MG63 (cell line): ENCODE data around the gene FOXQ1. TPM values are rescaled to one million over a fixed set of nuclear protein-coding genes. Genes with fewer than 3 reads are reported as not detected.

Experiments used
- DNase-seq: peaks from one replicate; pipeline ENCODE4 v3.0.0-alpha.2; 2020
- H3K27me3 ChIP-seq: fragments of 250-450 bp; sonication (Bioruptor Pico); 2 replicates; pipeline ENCODE4 v1.5.1; 2020; ENCODE audit warnings: mild to moderate bottlenecking, moderate library complexity
- H3K36me3 ChIP-seq: fragments of 250-450 bp; sonication (Bioruptor Pico); 2 replicates; pipeline ENCODE4 v1.5.1; 2020; ENCODE audit warnings: mild to moderate bottlenecking, moderate library complexity
- H3K4me3 ChIP-seq: fragments of 250-450 bp; sonication (Bioruptor Pico); 2 replicates; pipeline ENCODE4 v1.5.1; 2020; ENCODE audit warnings: mild to moderate bottlenecking, moderate library complexity
- H3K9me3 ChIP-seq: fragments of 250-450 bp; sonication (Bioruptor Pico); 2 replicates; pipeline ENCODE4 v1.5.1; 2020; ENCODE audit warnings: mild to moderate bottlenecking, moderate library complexity
- total RNA-seq: library from RNA; depleted of rRNA; stranded (reverse); fragments of >200 nt; shearing (Covaris generic); gene quantifications from 2 replicates; pipeline ENCODE4 v1.2.3, GENCODE V29; 2014; ENCODE audit warnings: low replicate concordance

FOXQ1 gene
- total RNA-seq, 1 experiment from 2014 or later, result 0.56 TPM

- no peak overlapping the region for H3K4me3 ChIP-seq
- H3K9me3 ChIP-seq, result no peaks in the 10 kb centered on the region
- H3K27me3 ChIP-seq, result no peaks in the 10 kb centered on the region
- no peak for DNase-seq
- no peaks in the 10 kb centered on the region for H3K36me3 ChIP-seq
These were observed 28.4 kb upstream of the FOXQ1 start for GRCh38 chr6:1283501-1283900.

DNA sequence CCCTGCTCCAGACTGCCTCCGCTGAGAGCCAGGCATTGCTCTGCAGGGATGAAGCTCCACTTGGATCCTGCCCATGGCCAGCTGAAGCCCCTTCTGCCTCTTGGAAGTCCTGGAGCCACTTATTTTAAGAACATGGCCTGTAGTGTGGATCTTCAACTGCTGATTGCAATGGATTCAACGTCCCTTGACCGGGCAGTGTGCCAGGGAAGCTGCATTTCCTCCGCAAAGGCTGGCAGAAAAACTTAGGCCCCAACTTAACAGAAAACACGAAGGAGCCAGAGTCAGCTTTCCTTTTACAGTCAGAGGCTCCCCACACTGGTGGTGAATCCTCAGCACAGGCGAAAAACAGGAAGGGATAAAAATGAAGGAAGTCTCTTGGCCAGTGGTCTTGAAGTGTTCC lies 26.3 kb upstream of the FOXQ1 start:
- H3K27me3 ChIP-seq, result no peaks in the 10 kb centered on the region
- no peak for DNase-seq
- H3K4me3 ChIP-seq, result no peak overlapping the region
- no peaks in the 10 kb centered on the region for H3K9me3 ChIP-seq
- no peaks in the 10 kb centered on the region for H3K36me3 ChIP-seq

- Histone ChIP-seq H3K9me3 (no peaks in the 10 kb centered on the region), H3K4me3 (no peak overlapping the region), H3K36me3 (no peaks in the 10 kb centered on the region), H3K27me3 (no peaks in the 10 kb centered on the region)
- DNase-seq, result peak; percentile 14
These were observed 25.9 kb upstream of the FOXQ1 start for GRCh38 chr6:1285956-1286355.

DNA sequence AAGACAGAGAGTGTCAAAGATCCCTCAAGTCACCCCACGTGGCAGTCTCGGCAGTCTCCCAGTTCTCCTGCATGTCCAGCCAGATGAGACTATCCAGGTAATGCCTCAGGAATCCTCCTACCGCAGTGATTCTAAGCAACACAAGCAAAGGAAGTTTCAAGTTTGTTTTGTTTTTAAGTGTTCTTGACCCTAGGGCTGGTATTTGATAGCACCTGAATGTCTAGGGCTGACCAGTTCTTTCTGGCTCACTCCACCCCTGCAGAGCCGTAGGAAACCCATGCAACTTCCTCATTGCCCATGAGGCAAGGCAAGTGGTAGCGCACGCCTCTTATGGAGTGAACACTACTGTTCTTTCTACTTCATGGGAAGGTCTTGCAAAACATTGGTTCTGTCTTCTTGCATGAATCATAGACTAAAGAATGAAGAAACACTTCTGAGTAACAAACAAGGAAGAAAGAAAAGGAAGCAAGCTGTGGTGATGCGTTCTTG lies 24.8 kb upstream of the FOXQ1 start:
- Histone ChIP-seq H3K9me3 (no peaks in the 10 kb centered on the region), H3K36me3 (no peaks in the 10 kb centered on the region), H3K27me3 (no peaks in the 10 kb centered on the region), H3K4me3 (no peak overlapping the region)
- no peak for DNase-seq

- no peak for DNase-seq
- no peaks in the 10 kb centered on the region for H3K27me3 ChIP-seq
- H3K36me3 ChIP-seq, result no peaks in the 10 kb centered on the region
- no peaks in the 10 kb centered on the region for H3K9me3 ChIP-seq
- H3K4me3 ChIP-seq, result no peak overlapping the region
These were observed 21.8 kb upstream of the FOXQ1 start for GRCh38 chr6:1290086-1290485.

GRCh38 chr6:1290805-1291204 lies 21.1 kb upstream of the FOXQ1 start:
- no peaks in the 10 kb centered on the region for H3K27me3 ChIP-seq
- no peak for DNase-seq
- H3K9me3 ChIP-seq, result no peaks in the 10 kb centered on the region
- no peaks in the 10 kb centered on the region for H3K36me3 ChIP-seq
- H3K4me3 ChIP-seq, result no peak overlapping the region

- Histone ChIP-seq H3K27me3 (no peaks in the 10 kb centered on the region), H3K36me3 (no peaks in the 10 kb centered on the region), H3K4me3 (no peak overlapping the region), H3K9me3 (no peaks in the 10 kb centered on the region)
- DNase-seq, result no peak
These were observed 20.5 kb upstream of the FOXQ1 start for GRCh38 chr6:1291381-1291780.

- no peaks in the 10 kb centered on the region for H3K27me3 ChIP-seq
- DNase-seq, result no peak
These were observed 16.5 kb upstream of the FOXQ1 start for GRCh38 chr6:1295420-1295819.

DNA sequence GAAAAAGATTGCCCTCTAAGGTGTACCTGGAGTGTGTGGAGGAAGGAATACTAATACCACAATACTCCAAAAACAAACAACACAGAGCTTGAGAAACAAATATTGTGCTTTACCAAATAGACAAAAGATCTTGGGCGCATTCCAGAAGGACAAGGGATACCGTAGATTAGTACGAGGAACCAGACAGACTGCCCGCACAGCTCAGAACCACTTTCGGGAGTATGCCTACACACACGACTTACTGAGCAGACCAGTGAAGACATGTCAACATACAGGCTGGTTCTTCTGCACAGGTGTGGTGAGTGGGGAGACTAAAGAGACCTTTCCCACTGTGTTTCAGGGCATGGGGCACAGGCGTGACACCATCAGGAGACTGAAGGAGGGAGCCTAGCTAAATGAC lies 15.8 kb upstream of the FOXQ1 start:
- Histone ChIP-seq H3K27me3 (no peaks in the 10 kb centered on the region), H3K9me3 (no peaks in the 10 kb centered on the region), H3K4me3 (no peak overlapping the region), H3K36me3 (no peaks in the 10 kb centered on the region)
- no peak for DNase-seq

More at GRCh38 chr6:1295420-1295819, 16.5 kb upstream of the FOXQ1 start:
- H3K36me3 ChIP-seq, result no peaks in the 10 kb centered on the region
- H3K9me3 ChIP-seq, result no peaks in the 10 kb centered on the region
- no peak overlapping the region for H3K4me3 ChIP-seq

GRCh38 chr6:1296542-1296941 lies 15.4 kb upstream of the FOXQ1 start:
- Histone ChIP-seq H3K36me3 (no peaks in the 10 kb centered on the region), H3K27me3 (no peaks in the 10 kb centered on the region), H3K4me3 (no peak overlapping the region), H3K9me3 (no peaks in the 10 kb centered on the region)
- DNase-seq, result no peak

DNA sequence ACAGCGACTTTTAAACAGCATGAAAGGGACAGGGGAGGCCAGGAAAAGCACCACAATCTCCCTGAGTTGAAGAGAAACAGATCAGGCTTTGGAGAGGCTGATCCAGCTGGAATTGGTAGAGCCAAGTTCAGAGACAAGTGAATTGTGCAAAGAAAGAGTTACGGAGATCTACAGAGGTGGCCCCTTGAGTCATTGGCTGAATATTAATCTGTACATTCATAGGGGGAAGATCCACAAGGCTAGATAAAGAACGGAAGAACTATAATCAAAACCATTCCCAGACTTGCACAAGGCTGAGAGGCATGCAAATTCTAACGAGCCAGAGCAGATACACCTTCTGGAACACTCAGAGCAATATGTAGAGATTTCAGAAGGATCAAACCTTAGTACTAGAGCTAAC lies 14.2 kb upstream of the FOXQ1 start:
- Histone ChIP-seq H3K36me3 (no peaks in the 10 kb centered on the region), H3K4me3 (no peak overlapping the region), H3K27me3 (no peaks in the 10 kb centered on the region), H3K9me3 (no peaks in the 10 kb centered on the region)
- no peak for DNase-seq

GRCh38 chr6:1298768-1299167 lies 13.1 kb upstream of the FOXQ1 start:
- no peaks in the 10 kb centered on the region for H3K36me3 ChIP-seq
- H3K4me3 ChIP-seq, result no peak overlapping the region
- H3K9me3 ChIP-seq, result no peaks in the 10 kb centered on the region
- H3K27me3 ChIP-seq, result no peaks in the 10 kb centered on the region
- DNase-seq, result no peak

DNA sequence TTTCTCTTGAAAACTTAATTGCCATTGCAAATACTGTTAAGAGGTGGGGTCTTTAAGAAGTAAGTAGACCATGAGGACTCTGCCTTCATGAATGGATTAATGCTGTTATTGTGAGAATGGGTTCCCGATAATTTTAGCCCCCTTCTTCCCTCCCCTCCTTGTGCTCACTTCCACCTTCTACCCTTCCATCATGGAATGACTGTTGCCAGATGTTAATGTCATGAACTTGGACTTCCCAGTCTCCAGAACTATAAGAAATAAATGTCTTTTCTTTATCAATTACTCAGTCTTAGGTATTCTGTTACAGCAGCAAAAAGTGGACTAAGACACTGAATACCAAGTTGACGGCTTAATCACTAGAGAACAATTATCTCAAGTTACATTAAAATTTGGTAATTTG lies 5.8 kb upstream of the FOXQ1 start:
- no peaks in the 10 kb centered on the region for H3K36me3 ChIP-seq
- H3K4me3 ChIP-seq, result no peak overlapping the region
- DNase-seq, result no peak
- no peaks in the 10 kb centered on the region for H3K9me3 ChIP-seq
- H3K27me3 ChIP-seq, result no peaks in the 10 kb centered on the region; the same call in 1 of the 2 replicates

GRCh38 chr6:1309366-1309765 lies 2.5 kb upstream of the FOXQ1 start:
- no peak for DNase-seq
- Histone ChIP-seq H3K9me3 (no peaks in the 10 kb centered on the region), H3K27me3 (peaks cover 4% of the 10 kb centered on the region; the same call in 1 of the 2 replicates), H3K36me3 (no peaks in the 10 kb centered on the region), H3K4me3 (no peak overlapping the region)

GRCh38 chr6:1310628-1311399 lies 1.1 kb upstream of the FOXQ1 start:
- Histone ChIP-seq H3K4me3 (no peak overlapping the region), H3K9me3 (no peaks in the 10 kb centered on the region), H3K27me3 (peaks cover 4% of the 10 kb centered on the region; the same call in 1 of the 2 replicates), H3K36me3 (no peaks in the 10 kb centered on the region)
- no peak for DNase-seq

GRCh38 chr6:1312203-1312472 lies 240 bp downstream of the FOXQ1 start:
- peak overlapping the region; percentile 44 for H3K4me3 ChIP-seq
- H3K9me3 ChIP-seq, result no peaks in the 10 kb centered on the region
- no peak for DNase-seq
- peaks cover 4% of the 10 kb centered on the region; the same call in 1 of the 2 replicates for H3K27me3 ChIP-seq
- no peaks in the 10 kb centered on the region for H3K36me3 ChIP-seq

DNA sequence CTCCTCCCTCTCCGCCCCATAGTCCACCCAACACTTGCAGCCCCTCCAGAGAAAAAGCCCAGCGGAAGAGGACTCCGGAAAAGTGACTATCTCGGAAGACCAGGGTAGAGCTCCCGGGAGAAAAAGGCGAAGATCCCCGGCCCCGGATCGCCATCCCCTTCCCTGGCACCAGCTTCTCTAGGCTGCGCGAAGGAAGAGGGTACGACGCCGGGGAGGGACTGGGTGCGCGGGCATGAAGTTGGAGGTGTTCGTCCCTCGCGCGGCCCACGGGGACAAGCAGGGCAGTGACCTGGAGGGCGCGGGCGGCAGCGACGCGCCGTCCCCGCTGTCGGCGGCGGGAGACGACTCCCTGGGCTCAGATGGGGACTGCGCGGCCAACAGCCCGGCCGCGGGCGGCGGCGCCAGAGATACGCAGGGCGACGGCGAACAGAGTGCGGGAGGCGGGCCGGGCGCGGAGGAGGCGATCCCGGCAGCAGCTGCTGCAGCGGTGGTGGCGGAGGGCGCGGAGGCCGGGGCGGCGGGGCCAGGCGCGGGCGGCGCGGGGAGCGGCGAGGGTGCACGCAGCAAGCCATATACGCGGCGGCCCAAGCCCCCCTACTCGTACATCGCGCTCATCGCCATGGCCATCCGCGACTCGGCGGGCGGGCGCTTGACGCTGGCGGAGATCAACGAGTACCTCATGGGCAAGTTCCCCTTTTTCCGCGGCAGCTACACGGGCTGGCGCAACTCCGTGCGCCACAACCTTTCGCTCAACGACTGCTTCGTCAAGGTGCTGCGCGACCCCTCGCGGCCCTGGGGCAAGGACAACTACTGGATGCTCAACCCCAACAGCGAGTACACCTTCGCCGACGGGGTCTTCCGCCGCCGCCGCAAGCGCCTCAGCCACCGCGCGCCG lies 822 bp downstream of the FOXQ1 start:
- no peaks in the 10 kb centered on the region for H3K9me3 ChIP-seq
- peak overlapping the region; percentile 44 for H3K4me3 ChIP-seq
- peaks cover 4% of the 10 kb centered on the region; the same call in 1 of the 2 replicates for H3K27me3 ChIP-seq
- H3K36me3 ChIP-seq, result no peaks in the 10 kb centered on the region
- peak; percentile 25 for DNase-seq
